Mucosa of rectum (tissue), 2 donors: Measurements from ENCODE around the gene WDR64.
"Not testable (repeated sequence)": the region's sequence is repeated elsewhere in the genome, so short reads cannot be mapped to it uniquely, and the experiment has no call there.

Experiments
- H3K27ac ChIP-seq, 2 donors: one replicate each; pipeline ENCODE4 v1.7.0; 2013; ENCODE audit warnings: inconsistent platforms in 2 of 2, low read depth in 2 of 2, low read length in 2 of 2
- H3K27me3 ChIP-seq, 2 donors: one replicate each; pipeline ENCODE4 v1.7.0; 2013; ENCODE audit warnings: low read length in 2 of 2; ENCODE audit not compliant: control insufficient read depth in 2 of 2, insufficient read depth in 2 of 2
- H3K36me3 ChIP-seq, 2 donors: one replicate each; pipeline ENCODE4 v1.7.0; 2013; ENCODE audit warnings: low read length in 2 of 2; ENCODE audit not compliant: control insufficient read depth in 2 of 2, insufficient read depth in 2 of 2
- H3K4me1 ChIP-seq, 2 donors: one replicate each; pipeline ENCODE4 v1.7.0; 2013; ENCODE audit warnings: low read length in 2 of 2, mild to moderate bottlenecking in 1 of 2; ENCODE audit not compliant: control insufficient read depth in 2 of 2, insufficient read depth in 2 of 2
- H3K4me3 ChIP-seq, 2 donors: one replicate each; pipeline ENCODE4 v1.7.0; 2013; ENCODE audit warnings: low read length in 2 of 2
- H3K9ac ChIP-seq, 2 donors: one replicate each; pipeline ENCODE4 v1.7.0; 2013; ENCODE audit warnings: low read length in 2 of 2, low read depth in 1 of 2, mild to moderate bottlenecking in 1 of 2
- H3K9me3 ChIP-seq, 2 donors: one replicate each; pipeline ENCODE4 v1.7.0; 2013; ENCODE audit warnings: low read length in 2 of 2; ENCODE audit not compliant: control insufficient read depth in 2 of 2
- donor health status: healthy.
- donor health status: Normal muscosa, but diverticular disease.

The WDR64 gene

GRCh38 chr1:241648159-241648558 lies 3.9 kb upstream of the WDR64 start:
- H3K4me3 ChIP-seq, result no peak overlapping the region
- no peak overlapping the region for H3K27ac ChIP-seq
- no peaks in the 10 kb centered on the region for H3K27me3 ChIP-seq
- H3K9me3 ChIP-seq, result no peaks in the 10 kb centered on the region
- H3K4me1 ChIP-seq, result no peaks in the 10 kb centered on the region
- no peaks in the 10 kb centered on the region for H3K36me3 ChIP-seq
- H3K9ac ChIP-seq, result no peak overlapping the region

- Histone ChIP-seq H3K27ac (no peak overlapping the region), H3K36me3 (no peaks in the 10 kb centered on the region), H3K9ac (no peak overlapping the region), H3K4me3 (no peak overlapping the region), H3K27me3 (no peaks in the 10 kb centered on the region), H3K9me3 (no peaks in the 10 kb centered on the region), H3K4me1 (no peaks in the 10 kb centered on the region)
Measured at GRCh38 chr1:241654019-241654418, 1.9 kb downstream of the WDR64 start.

GRCh38 chr1:241654641-241655040 lies 2.6 kb downstream of the WDR64 start:
- Histone ChIP-seq H3K27ac (no peak overlapping the region), H3K36me3 (no peaks in the 10 kb centered on the region), H3K9me3 (no peaks in the 10 kb centered on the region), H3K4me1 (no peaks in the 10 kb centered on the region), H3K27me3 (no peaks in the 10 kb centered on the region), H3K9ac (no peak overlapping the region), H3K4me3 (no peak overlapping the region)

- H3K27ac ChIP-seq, result no peak overlapping the region
- no peaks in the 10 kb centered on the region for H3K27me3 ChIP-seq
- no peak overlapping the region for H3K4me3 ChIP-seq
- H3K4me1 ChIP-seq, result no peaks in the 10 kb centered on the region
- H3K36me3 ChIP-seq, result no peaks in the 10 kb centered on the region
- H3K9ac ChIP-seq, result no peak overlapping the region
- no peaks in the 10 kb centered on the region for H3K9me3 ChIP-seq
Measured at GRCh38 chr1:241658081-241658793, 6.2 kb downstream of the WDR64 start.

GRCh38 chr1:241659016-241659415 lies 6.9 kb downstream of the WDR64 start:
- H3K4me1 ChIP-seq, H3K27ac ChIP-seq, H3K36me3 ChIP-seq, H3K9me3 ChIP-seq, H3K4me3 ChIP-seq, H3K9ac ChIP-seq, H3K27me3 ChIP-seq: not testable (repeated sequence)

- H3K9ac ChIP-seq, result no peak overlapping the region
- no peaks in the 10 kb centered on the region for H3K36me3 ChIP-seq
- no peaks in the 10 kb centered on the region for H3K9me3 ChIP-seq
- H3K27ac ChIP-seq, result no peak overlapping the region
- no peaks in the 10 kb centered on the region for H3K4me1 ChIP-seq
- H3K4me3 ChIP-seq, result no peak overlapping the region
- H3K27me3 ChIP-seq, result no peaks in the 10 kb centered on the region
Measured at GRCh38 chr1:241660424-241660972, 8.4 kb downstream of the WDR64 start.

- H3K4me3 ChIP-seq, result no peak overlapping the region
- no peaks in the 10 kb centered on the region for H3K36me3 ChIP-seq
- H3K9me3 ChIP-seq, result no peaks in the 10 kb centered on the region
- no peaks in the 10 kb centered on the region for H3K27me3 ChIP-seq
- H3K9ac ChIP-seq, result no peak overlapping the region
- no peak overlapping the region for H3K27ac ChIP-seq
- H3K4me1 ChIP-seq, result no peaks in the 10 kb centered on the region
Measured at GRCh38 chr1:241666419-241666818, 14.3 kb downstream of the WDR64 start.

- no peaks in the 10 kb centered on the region for H3K4me1 ChIP-seq
- no peak overlapping the region for H3K9ac ChIP-seq
- no peaks in the 10 kb centered on the region for H3K27me3 ChIP-seq
- no peak overlapping the region for H3K4me3 ChIP-seq
- H3K36me3 ChIP-seq, result no peaks in the 10 kb centered on the region
- H3K9me3 ChIP-seq, result no peaks in the 10 kb centered on the region
- no peak overlapping the region for H3K27ac ChIP-seq
Measured at GRCh38 chr1:241672301-241672700, 20.2 kb downstream of the WDR64 start.

- no peak overlapping the region for H3K27ac ChIP-seq
- no peaks in the 10 kb centered on the region for H3K36me3 ChIP-seq
- no peak overlapping the region for H3K9ac ChIP-seq
- no peaks in the 10 kb centered on the region for H3K4me1 ChIP-seq
- H3K27me3 ChIP-seq, result no peaks in the 10 kb centered on the region
- no peak overlapping the region for H3K4me3 ChIP-seq
- no peaks in the 10 kb centered on the region for H3K9me3 ChIP-seq
Measured at GRCh38 chr1:241674805-241675384, 22.8 kb downstream of the WDR64 start.

GRCh38 chr1:241675983-241676382 lies 23.9 kb downstream of the WDR64 start:
- Histone ChIP-seq H3K9ac (no peak overlapping the region), H3K36me3 (no peaks in the 10 kb centered on the region), H3K9me3 (no peaks in the 10 kb centered on the region), H3K4me1 (no peaks in the 10 kb centered on the region), H3K4me3 (no peak overlapping the region), H3K27me3 (no peaks in the 10 kb centered on the region), H3K27ac (no peak overlapping the region)
